Muscle of leg (tissue), 11 donors: Measurements from ENCODE around the gene LHCGR. TPM values are rescaled to one million over a fixed set of nuclear protein-coding genes. Genes with fewer than 3 reads are reported as not detected.
"Not testable (repeated sequence)": the region's sequence is repeated elsewhere in the genome, so short reads cannot be mapped to it uniquely, and the experiment has no call there.

ENCODE experiments used
- DNase-seq: peaks from one replicate; pipeline ENCODE4 v3.0.0; 2013
- H3K27ac ChIP-seq: one replicate; pipeline ENCODE4 v1.5.1; 2013; ENCODE audit warnings: mild to moderate bottlenecking, low read length, control low read depth
- H3K27me3 ChIP-seq: one replicate; pipeline ENCODE4 v1.6.1; 2013; ENCODE audit warnings: low read length; ENCODE audit not compliant: control insufficient read depth, insufficient read depth
- H3K36me3 ChIP-seq: one replicate; pipeline ENCODE4 v1.6.1; 2013; ENCODE audit warnings: low read length; ENCODE audit not compliant: control insufficient read depth, insufficient read depth
- H3K4me1 ChIP-seq: one replicate; pipeline ENCODE4 v1.6.1; 2013; ENCODE audit warnings: low read length; ENCODE audit not compliant: control insufficient read depth, insufficient read depth
- H3K4me3 ChIP-seq: one replicate; pipeline ENCODE4 v1.5.1; 2013; ENCODE audit warnings: low read length, control low read depth
- H3K9me3 ChIP-seq: replicated peaks from 2 replicates; pipeline ENCODE4 v1.6.1; 2013; ENCODE audit warnings: low read depth, low read length; ENCODE audit not compliant: control insufficient read depth
- WGBS: methylation state at CpG from one replicate; pipeline ENCODE4 v1.1.5; 2013; ENCODE audit warnings: missing lambda C conversion rate; ENCODE audit not compliant: insufficient coverage; 5-methylcytosine and 5-hydroxymethylcytosine counted together
- polyA plus RNA-seq, 8 donors: library from polyadenylated mRNA; unstranded; fragments of 120-200 nt; gene quantifications; one replicate each; pipeline versions ENCODE4 v1.2.1 to v1.2.3, GENCODE V29; 2013; ENCODE audit warnings: inconsistent platforms in 1 of 8, low replicate concordance in 1 of 8; ENCODE audit not compliant: insufficient read length in 8 of 8, insufficient read depth in 1 of 8
- total RNA-seq: library from RNA; stranded (reverse); fragments of 120-200 nt; gene quantifications from one replicate; pipeline ENCODE4 v1.2.4, GENCODE V29; 2013

LHCGR gene
- total and polyA plus RNA-seq, 9 donors, result 0.04 to 0.44 (median 0.12) TPM

GRCh38 chr2:48713647-48714046 is 41.9 kb downstream of the LHCGR start:
- H3K4me1 ChIP-seq, result peaks cover 22% of the 10 kb centered on the region
- no peaks in the 10 kb centered on the region for H3K36me3 ChIP-seq
- no peaks in the 10 kb centered on the region for H3K27me3 ChIP-seq
- H3K27ac ChIP-seq, result no peak overlapping the region
- no peak overlapping the region for H3K4me3 ChIP-seq
- DNase-seq, result peak; percentile 57
- no CpG with 5 or more reads among the region's 1 CpG for WGBS
- H3K9me3 ChIP-seq, result no peaks in the 10 kb centered on the region

- peaks cover 22% of the 10 kb centered on the region for H3K4me1 ChIP-seq
- no peak overlapping the region for H3K27ac ChIP-seq
- WGBS, result no CpG with 5 or more reads among the region's 2 CpGs
- H3K36me3 ChIP-seq, result no peaks in the 10 kb centered on the region
- H3K27me3 ChIP-seq, result no peaks in the 10 kb centered on the region
- no peaks in the 10 kb centered on the region for H3K9me3 ChIP-seq
- no peak overlapping the region for H3K4me3 ChIP-seq
- DNase-seq, result no peak
Observed at GRCh38 chr2:48712151-48712550, 43.4 kb downstream of the LHCGR start.

- Histone ChIP-seq H3K27ac (no peak overlapping the region), H3K9me3 (no peaks in the 10 kb centered on the region), H3K36me3 (no peaks in the 10 kb centered on the region), H3K4me1 (peaks cover 22% of the 10 kb centered on the region), H3K27me3 (no peaks in the 10 kb centered on the region), H3K4me3 (no peak overlapping the region)
- no peak for DNase-seq
- 62% methylated on average over 1 of the region's 4 CpGs for WGBS
Observed at GRCh38 chr2:48711343-48711742, 44.2 kb downstream of the LHCGR start.

DNA sequence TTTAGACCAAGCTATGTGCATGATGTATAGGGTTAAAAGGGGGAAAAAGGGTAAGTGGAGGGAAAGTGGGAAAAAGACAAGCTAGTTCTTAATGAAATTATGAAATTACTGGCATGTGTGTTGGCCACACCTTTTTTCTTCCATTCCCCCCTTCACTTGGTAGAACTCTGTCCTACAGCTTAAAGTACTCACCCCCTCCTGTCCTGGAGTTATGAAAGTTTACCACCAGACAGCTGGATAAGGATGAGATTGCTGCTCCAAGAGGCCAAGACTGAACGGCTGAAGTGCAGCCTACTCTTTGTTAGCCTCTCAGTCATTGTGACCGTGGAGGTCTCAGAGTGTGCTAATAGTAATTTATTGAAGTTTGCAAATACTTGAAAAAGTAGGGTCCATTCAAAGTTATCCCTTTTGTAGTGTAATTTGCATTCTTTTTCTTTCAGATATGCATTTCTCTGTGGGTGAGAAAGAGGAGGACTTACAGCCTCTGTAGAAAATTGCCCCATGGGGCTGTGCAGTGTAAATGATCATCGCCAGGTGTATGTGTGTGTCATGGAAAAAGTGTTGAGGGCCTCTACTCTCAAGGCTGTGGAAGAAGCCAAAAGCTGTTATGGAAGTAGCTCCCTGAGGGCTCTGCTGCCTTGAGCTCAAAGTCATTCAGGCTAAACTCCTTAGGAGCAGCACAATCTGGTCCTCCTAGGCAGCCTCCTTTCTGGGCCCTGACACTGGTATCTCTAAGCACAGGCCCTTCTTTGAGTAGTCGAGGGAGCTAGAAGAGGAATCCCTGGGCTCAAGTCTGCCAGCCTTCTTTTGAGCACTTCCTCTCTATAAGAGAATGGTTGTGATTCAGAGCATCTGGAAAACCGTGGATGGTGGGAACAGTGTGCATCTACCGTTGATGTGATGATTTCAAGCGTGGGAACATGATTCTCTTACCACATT is 46.2 kb downstream of the LHCGR start:
- Histone ChIP-seq H3K9me3 (no peaks in the 10 kb centered on the region), H3K36me3 (no peaks in the 10 kb centered on the region), H3K4me3 (no peak overlapping the region), H3K27ac (peak overlapping the region; percentile 25), H3K4me1 (peaks cover 11% of the 10 kb centered on the region), H3K27me3 (no peaks in the 10 kb centered on the region)
- DNase-seq, result peak; percentile 75
- WGBS, result 54% methylated on average over 4 of the region's 7 CpGs

- DNase-seq, result no peak
- Histone ChIP-seq H3K4me1 (peaks cover 3% of the 10 kb centered on the region), H3K27ac (no peak overlapping the region), H3K4me3 (no peak overlapping the region), H3K9me3 (no peaks in the 10 kb centered on the region), H3K27me3 (no peaks in the 10 kb centered on the region), H3K36me3 (no peaks in the 10 kb centered on the region)
- 78% methylated on average over 2 of the region's 6 CpGs for WGBS
Observed at GRCh38 chr2:48707466-48707865, 48.1 kb downstream of the LHCGR start.

DNA sequence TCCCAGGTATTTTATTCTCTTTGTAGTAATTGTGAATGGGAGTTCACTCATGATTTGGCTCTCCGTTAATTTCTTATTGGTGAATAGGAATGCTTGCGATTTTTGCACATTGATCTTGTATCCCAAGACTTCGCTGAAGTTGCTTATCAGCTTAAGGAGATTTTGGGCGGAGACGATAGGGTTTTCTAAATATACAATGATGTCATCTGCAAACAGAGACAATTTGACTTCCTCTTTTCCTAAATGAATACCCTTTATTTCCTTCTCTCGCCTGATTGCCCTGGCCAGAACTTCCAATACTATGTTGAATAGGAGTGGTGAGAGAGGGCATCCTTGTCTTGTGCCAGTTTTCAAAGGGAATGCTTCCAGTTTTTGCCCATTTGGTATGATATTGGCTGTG is 51.9 kb downstream of the LHCGR start:
- DNase-seq, H3K4me1 ChIP-seq, H3K9me3 ChIP-seq, H3K27me3 ChIP-seq, H3K27ac ChIP-seq, H3K36me3 ChIP-seq, H3K4me3 ChIP-seq: not testable (repeated sequence)
- WGBS, result 80% methylated on average over 1 of the region's 6 CpGs

DNA sequence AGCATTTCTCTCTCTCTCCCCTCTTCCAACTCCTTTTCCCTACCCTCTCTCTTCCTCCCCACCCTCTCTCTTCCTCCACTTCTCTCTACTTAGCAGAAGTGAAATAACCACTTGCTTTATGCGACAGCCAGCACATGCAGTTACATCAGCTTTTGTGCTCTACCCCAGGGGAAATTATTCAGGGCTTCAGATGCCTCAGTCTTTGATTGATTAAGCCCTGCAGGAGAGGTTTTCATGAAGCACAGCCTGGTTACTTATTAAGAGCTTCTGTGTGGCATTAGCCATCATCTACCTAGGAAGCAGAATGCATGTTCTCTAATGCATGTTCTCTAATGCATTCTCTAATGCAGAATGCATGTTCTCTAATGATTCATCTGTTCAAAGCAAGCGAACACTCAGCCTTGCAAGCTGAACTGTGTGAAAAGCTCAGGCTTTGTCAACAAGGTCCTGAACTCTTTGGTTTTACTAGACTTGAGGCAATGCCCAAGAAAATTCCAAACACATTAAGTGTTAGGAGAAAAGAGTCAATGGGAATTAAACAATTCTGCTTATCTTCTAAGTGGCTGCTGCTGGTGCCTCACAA is 56.1 kb downstream of the LHCGR start:
- no peak for DNase-seq
- no peaks in the 10 kb centered on the region for H3K4me1 ChIP-seq
- H3K27me3 ChIP-seq, result no peaks in the 10 kb centered on the region
- no peaks in the 10 kb centered on the region for H3K36me3 ChIP-seq
- no peak overlapping the region for H3K27ac ChIP-seq
- H3K9me3 ChIP-seq, result no peaks in the 10 kb centered on the region
- no peak overlapping the region for H3K4me3 ChIP-seq
- WGBS, result 29% methylated on average over 2 of the region's 2 CpGs

DNA sequence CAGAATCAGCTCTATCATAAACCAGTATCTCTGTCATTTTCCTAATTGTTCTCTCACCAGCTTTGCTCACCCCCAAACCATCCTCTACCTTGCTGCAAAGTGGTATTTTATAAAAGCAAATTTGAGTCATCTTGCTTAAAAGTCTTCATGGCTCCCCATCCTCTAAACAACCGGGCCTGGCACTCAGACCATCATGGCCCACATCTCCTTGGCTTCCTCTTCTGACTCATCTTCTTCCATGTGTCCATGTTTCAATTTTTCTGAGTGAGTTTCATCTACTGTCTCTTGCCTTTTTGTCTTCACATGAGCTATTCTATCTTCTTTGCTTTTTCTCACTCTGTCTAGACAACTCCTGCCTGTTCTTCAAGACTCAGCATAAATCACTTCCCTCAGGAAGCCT is 58.6 kb downstream of the LHCGR start:
- WGBS, result 75% methylated on average over 1 of the region's 1 CpG

DNA sequence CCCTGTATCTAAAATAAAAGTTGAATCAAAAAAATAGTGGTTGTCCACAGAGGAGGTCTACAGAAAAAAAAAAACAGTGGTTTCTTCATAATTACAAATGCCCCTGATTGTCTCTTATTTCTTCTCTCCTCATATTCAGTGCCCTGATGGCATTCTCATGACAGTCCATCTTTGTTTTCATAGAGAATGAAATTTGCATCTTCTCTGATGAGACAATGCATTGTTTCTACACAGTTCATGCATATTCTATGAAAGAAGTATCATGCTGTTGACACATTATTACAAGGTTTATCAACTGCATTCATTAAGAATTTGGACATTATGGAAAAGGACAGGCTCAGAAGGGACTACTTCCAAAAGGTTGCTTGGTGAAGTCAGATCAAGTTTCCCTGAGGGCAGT is 59.5 kb downstream of the LHCGR start:
- DNase-seq, result no peak
- Histone ChIP-seq H3K4me3 (no peak overlapping the region), H3K9me3 (no peaks in the 10 kb centered on the region), H3K36me3 (no peaks in the 10 kb centered on the region), H3K27me3 (no peaks in the 10 kb centered on the region), H3K4me1 (no peaks in the 10 kb centered on the region), H3K27ac (no peak overlapping the region)

More for the DNA sequence above, 58.6 kb downstream of the LHCGR start:
- no peaks in the 10 kb centered on the region for H3K36me3 ChIP-seq
- DNase-seq, result no peak
- H3K4me1 ChIP-seq, result no peaks in the 10 kb centered on the region
- H3K4me3 ChIP-seq, result no peak overlapping the region
- no peaks in the 10 kb centered on the region for H3K9me3 ChIP-seq
- H3K27ac ChIP-seq, result no peak overlapping the region
- H3K27me3 ChIP-seq, result no peaks in the 10 kb centered on the region

- H3K36me3 ChIP-seq, result no peaks in the 10 kb centered on the region
- no peak for DNase-seq
- no CpG with 5 or more reads among the region's 3 CpGs for WGBS
- H3K27ac ChIP-seq, result no peak overlapping the region
- no peaks in the 10 kb centered on the region for H3K9me3 ChIP-seq
- H3K27me3 ChIP-seq, result no peaks in the 10 kb centered on the region
- H3K4me1 ChIP-seq, result no peaks in the 10 kb centered on the region
- H3K4me3 ChIP-seq, result no peak overlapping the region
Observed at GRCh38 chr2:48694149-48694548, 61.4 kb downstream of the LHCGR start.
